ENCODE measurements around the gene LY86. TPM values are rescaled to one million over a fixed set of nuclear protein-coding genes. Genes with fewer than 3 reads are reported as not detected.

The LY86 gene
- total RNA-seq, 1 experiment from 2014 or later: not detected

DNA sequence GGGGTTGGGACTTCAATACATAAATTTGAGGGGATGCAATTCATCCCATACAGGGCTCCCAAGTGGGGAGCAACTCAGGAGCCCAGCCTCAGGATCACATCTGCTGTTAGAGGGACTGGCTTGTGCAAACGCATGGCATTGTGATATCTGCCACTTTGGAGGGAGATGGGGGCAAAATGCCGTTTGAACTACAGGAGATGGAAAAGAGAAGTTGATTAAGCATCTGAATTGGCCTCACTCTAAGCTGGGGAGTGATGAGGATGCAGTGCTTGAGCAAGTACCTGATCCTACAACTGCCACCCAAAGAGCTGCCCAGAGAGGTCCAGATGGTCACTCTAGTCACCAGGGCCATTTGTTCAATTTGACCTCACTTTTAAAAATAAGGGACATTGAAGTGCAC, 2.0 kb downstream of the LY86 start (continued):
- no peak for TF ChIP-seq ZNF263 (CRISPR knock-in tag; IDR thresholded peaks at IDR 0.05; ENCODE audit: low read depth)

DNA sequence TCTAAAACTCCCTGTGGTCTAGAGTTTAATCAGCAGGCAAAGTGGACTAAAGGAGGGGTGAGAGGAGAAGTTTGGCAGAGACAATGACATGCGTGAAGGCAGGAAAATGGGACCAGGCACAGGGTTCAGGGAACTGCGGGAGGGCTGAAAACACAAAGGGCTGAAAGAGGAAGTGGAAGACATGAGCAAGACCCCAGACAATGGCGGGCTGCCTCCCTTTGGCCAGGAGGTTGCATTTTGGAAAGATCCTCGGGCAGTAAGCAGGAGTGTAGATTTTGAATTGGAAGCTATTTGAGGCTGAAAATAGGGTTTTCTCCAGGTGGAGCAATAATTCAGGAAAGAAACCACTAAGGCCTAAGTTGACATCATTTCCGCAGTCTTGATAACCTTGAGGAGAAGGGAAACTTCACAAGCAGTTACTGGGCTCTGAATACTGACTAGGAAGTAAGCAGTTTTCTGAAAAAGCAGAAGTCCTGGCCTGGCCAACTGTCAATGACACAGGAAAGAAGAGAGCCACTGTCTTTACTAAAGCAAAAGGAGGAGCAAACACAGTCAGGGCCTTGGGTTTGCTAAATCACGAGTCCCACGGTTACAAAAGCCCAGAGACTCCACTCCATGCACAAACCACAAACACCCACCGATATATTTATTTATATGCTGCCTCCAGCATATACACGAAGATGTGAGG, 3.4 kb downstream of the LY86 start:
- Mint-ChIP-seq H3K4me1 (peaks cover 20% of the 10 kb centered on the region), H3K27ac (no peak overlapping the region), H3K36me3 (no peaks in the 10 kb centered on the region), H3K27me3 (ENCODE audit: low read depth) (peaks cover 3% of the 10 kb centered on the region; the same call in 1 of the 2 replicates), H3K9me3 (no peaks in the 10 kb centered on the region), H3K4me3 (no peak overlapping the region)
- DNase-seq (ENCODE audit: low spot score) (no peak), ATAC-seq (no peak)
- TF ChIP-seq ZNF121 (CRISPR knock-in tag; IDR thresholded peaks at IDR 0.05): no peak
- TF ChIP-seq, protein P1, sequence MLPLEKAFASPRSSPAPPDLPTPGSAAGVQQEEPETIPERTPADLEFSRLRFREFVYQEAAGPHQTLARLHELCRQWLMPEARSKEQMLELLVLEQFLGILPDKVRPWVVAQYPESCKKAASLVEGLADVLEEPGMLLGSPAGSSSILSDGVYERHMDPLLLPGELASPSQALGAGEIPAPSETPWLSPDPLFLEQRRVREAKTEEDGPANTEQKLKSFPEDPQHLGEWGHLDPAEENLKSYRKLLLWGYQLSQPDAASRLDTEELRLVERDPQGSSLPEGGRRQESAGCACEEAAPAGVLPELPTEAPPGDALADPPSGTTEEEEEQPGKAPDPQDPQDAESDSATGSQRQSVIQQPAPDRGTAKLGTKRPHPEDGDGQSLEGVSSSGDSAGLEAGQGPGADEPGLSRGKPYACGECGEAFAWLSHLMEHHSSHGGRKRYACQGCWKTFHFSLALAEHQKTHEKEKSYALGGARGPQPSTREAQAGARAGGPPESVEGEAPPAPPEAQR (CRISPR knock-in tag; IDR thresholded peaks at IDR 0.05): no peak
- no peak for TF ChIP-seq NR1H2 (CRISPR knock-in tag; IDR thresholded peaks at IDR 0.05)
- TF ChIP-seq ELF4 (CRISPR knock-in tag; IDR thresholded peaks at IDR 0.05; ENCODE audit: low read depth): no peak
- no peak for TF ChIP-seq FOXP1 (CRISPR knock-in tag; IDR thresholded peaks at IDR 0.05; ENCODE audit: borderline replicate concordance)
- no peak for TF ChIP-seq ETV6 (CRISPR knock-in tag; IDR thresholded peaks at IDR 0.05)
- no peak for TF ChIP-seq ZNF671 (CRISPR knock-in tag; IDR thresholded peaks at IDR 0.05)
- ChIA-PET CTCF (no interaction called here), POLR2A (no interaction called here)

DNA sequence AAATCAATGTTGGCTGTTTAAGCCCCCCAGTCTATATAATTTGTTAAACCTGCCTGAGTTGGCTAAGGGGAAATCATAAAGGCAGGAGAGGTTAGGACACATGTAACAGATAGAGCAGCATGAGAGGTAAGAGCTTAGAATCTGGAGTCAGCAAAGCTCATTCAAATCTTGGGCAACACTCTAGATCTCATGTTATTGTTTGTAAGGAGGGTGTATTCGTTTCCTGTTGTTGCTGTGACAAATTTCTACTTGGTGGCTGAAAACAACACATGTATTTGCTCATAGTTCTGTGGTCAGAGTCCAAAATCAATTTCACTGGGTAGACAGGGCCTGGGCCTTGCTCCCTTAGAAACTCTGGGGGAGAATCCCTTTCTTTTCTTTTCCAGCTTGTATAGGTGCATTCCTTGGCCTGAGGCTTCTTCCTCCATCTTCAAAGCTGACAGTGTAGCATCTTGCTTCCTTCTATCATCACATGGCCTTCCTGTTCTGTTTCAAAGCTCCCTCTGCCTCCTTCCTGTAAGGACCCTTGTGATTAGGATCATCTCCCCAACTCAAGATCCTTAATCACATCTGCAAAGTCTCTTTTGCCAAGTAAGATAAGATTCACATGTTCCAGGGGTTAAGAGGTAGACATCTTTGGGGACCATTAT, 4.4 kb downstream of the LY86 start:
- no peak for TF ChIP-seq NFYB (CRISPR knock-in tag; conservative IDR thresholded peaks at IDR 0.05; ENCODE audit: low read depth)
- TF ChIP-seq, protein P2, sequence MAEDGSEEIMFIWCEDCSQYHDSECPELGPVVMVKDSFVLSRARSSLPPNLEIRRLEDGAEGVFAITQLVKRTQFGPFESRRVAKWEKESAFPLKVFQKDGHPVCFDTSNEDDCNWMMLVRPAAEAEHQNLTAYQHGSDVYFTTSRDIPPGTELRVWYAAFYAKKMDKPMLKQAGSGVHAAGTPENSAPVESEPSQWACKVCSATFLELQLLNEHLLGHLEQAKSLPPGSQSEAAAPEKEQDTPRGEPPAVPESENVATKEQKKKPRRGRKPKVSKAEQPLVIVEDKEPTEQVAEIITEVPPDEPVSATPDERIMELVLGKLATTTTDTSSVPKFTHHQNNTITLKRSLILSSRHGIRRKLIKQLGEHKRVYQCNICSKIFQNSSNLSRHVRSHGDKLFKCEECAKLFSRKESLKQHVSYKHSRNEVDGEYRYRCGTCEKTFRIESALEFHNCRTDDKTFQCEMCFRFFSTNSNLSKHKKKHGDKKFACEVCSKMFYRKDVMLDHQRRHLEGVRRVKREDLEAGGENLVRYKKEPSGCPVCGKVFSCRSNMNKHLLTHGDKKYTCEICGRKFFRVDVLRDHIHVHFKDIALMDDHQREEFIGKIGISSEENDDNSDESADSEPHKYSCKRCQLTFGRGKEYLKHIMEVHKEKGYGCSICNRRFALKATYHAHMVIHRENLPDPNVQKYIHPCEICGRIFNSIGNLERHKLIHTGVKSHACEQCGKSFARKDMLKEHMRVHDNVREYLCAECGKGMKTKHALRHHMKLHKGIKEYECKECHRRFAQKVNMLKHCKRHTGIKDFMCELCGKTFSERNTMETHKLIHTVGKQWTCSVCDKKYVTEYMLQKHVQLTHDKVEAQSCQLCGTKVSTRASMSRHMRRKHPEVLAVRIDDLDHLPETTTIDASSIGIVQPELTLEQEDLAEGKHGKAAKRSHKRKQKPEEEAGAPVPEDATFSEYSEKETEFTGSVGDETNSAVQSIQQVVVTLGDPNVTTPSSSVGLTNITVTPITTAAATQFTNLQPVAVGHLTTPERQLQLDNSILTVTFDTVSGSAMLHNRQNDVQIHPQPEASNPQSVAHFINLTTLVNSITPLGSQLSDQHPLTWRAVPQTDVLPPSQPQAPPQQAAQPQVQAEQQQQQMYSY (CRISPR knock-in tag; IDR thresholded peaks at IDR 0.05): no peak
- TF ChIP-seq, protein P3, sequence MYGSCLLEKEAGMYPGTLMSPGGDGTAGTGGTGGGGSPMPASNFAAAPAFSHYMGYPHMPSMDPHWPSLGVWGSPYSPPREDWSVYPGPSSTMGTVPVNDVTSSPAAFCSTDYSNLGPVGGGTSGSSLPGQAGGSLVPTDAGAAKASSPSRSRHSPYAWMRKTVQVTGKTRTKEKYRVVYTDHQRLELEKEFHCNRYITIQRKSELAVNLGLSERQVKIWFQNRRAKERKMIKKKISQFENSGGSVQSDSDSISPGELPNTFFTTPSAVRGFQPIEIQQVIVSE (CRISPR knock-in tag; IDR thresholded peaks at IDR 0.05; ENCODE audit: borderline replicate concordance): no peak
- TF ChIP-seq, protein P4, sequence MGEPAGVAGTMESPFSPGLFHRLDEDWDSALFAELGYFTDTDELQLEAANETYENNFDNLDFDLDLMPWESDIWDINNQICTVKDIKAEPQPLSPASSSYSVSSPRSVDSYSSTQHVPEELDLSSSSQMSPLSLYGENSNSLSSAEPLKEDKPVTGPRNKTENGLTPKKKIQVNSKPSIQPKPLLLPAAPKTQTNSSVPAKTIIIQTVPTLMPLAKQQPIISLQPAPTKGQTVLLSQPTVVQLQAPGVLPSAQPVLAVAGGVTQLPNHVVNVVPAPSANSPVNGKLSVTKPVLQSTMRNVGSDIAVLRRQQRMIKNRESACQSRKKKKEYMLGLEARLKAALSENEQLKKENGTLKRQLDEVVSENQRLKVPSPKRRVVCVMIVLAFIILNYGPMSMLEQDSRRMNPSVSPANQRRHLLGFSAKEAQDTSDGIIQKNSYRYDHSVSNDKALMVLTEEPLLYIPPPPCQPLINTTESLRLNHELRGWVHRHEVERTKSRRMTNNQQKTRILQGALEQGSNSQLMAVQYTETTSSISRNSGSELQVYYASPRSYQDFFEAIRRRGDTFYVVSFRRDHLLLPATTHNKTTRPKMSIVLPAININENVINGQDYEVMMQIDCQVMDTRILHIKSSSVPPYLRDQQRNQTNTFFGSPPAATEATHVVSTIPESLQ (CRISPR knock-in tag; IDR thresholded peaks at IDR 0.05): no peak
- no peak for TF ChIP-seq ZBTB21 (CRISPR knock-in tag; IDR thresholded peaks at IDR 0.05; ENCODE audit: borderline replicate concordance)
- TF ChIP-seq, protein P5, sequence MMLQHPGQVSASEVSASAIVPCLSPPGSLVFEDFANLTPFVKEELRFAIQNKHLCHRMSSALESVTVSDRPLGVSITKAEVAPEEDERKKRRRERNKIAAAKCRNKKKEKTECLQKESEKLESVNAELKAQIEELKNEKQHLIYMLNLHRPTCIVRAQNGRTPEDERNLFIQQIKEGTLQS (CRISPR knock-in tag; conservative IDR thresholded peaks at IDR 0.05): no peak
- no peak for TF ChIP-seq ESRRA (CRISPR knock-in tag; IDR thresholded peaks at IDR 0.05; ENCODE audit: borderline replicate concordance)
- H3K27ac Mint-ChIP-seq: no peak overlapping the region
- ChIA-PET CTCF (no interaction called here), POLR2A (no interaction called here)
- H3K36me3 Mint-ChIP-seq: no peaks in the 10 kb centered on the region
- no peak for DNase-seq (ENCODE audit: low spot score)
- H3K4me3 Mint-ChIP-seq: no peak overlapping the region
- H3K9me3 Mint-ChIP-seq: no peaks in the 10 kb centered on the region
- H3K27me3 Mint-ChIP-seq (ENCODE audit: low read depth): peaks cover 3% of the 10 kb centered on the region; the same call in 1 of the 2 replicates
- peaks cover 14% of the 10 kb centered on the region for H3K4me1 Mint-ChIP-seq
- ATAC-seq: no peak

All from WTC11 (cell line).